HCT116 (cell line): ENCODE results near the gene KCNQ1OT1. TPM values are rescaled to one million over a fixed set of nuclear protein-coding genes. Genes with fewer than 3 reads are reported as not detected.

Source experiments
- ATAC-seq: fragments of 200-7000 bp; cut with Tn5 transposase; 2 replicates; pipeline ENCODE4 v1.9.1; 2020; ENCODE audit warnings: mild to moderate bottlenecking, moderate library complexity
- BruUV-seq: library from RNA; stranded (reverse); fragments of 400-500 nt; replicated peaks from 2 replicates; lab custom pipeline; 2021; lab: Mats Ljungman, UMichigan
- CTCF ChIA-PET: fragments of 300-600 bp; sonication (Branson Sonifier 250); formaldehyde crosslinking; loops from one replicate; lab custom pipeline; 2021; ENCODE audit warnings: antibody characterized with exemption; lab: Charles Lee
- POLR2A ChIA-PET: fragments of 300-600, 350-600 bp; sonication (Branson Sonifier 250); formaldehyde crosslinking; loops from one replicate; lab custom pipeline; 2021; ENCODE audit warnings: antibody characterized with exemption; lab: Charles Lee
- RAD21 ChIA-PET, 2 experiments: fragments of 300-600 bp; sonication (Branson Sonifier 250); formaldehyde crosslinking; loops; one replicate each; lab custom pipeline; 2023; ENCODE audit warnings: low total read pairs in 2 of 2; ENCODE audit not compliant: uncharacterized antibody in 2 of 2, unreplicated experiment in 2 of 2, low non-redundant PET in 1 of 2; lab: Charles Lee
- DNase-seq: peaks from one replicate; pipeline ENCODE4 v3.0.0-alpha.2; 2010; ENCODE audit warnings: low read depth, low spot score
- H2AFZ ChIP-seq: fragments of 200-600 bp; shearing (Covaris generic), sonication (generic); 2 replicates; pipeline ENCODE4 v1.6.1; 2017; ENCODE audit warnings: low read depth, mixed run types, mixed read lengths, antibody characterized with exemption, low read length; ENCODE audit not compliant: poor library complexity, severe bottlenecking
- H3K27ac ChIP-seq: 2 replicates; pipeline ENCODE4 v1.5.1; 2012; ENCODE audit warnings: low read depth, low read length
- H3K27me3 ChIP-seq: fragments of 200-600 bp; sonication (generic); 2 replicates; pipeline ENCODE4 v1.6.1; 2016; ENCODE audit warnings: mixed run types, low read length, mixed read lengths; ENCODE audit not compliant: insufficient read depth
- H3K36me3 ChIP-seq, 2 experiments: fragments of 200-500 bp in 1 of 2; fragments of 200-600 bp in 1 of 2; sonication (Bioruptor generic) in 1 of 2; sonication (generic) in 1 of 2; 2 replicates each; pipeline versions ENCODE4 v1.5.1 to v1.6.1; 2014 to 2016; ENCODE audit warnings: low read length in 2 of 2, inconsistent platforms in 1 of 2, mixed read lengths in 1 of 2, mixed run types in 1 of 2; ENCODE audit not compliant: insufficient read depth in 2 of 2, control insufficient read depth in 1 of 2
- H3K4me1 ChIP-seq, 2 experiments: fragments of 200-600 bp in 1 of 2; sonication (generic) in 1 of 2; 2 replicates each; pipeline versions ENCODE4 v1.5.1 to v1.6.1; 2012 to 2017; ENCODE audit warnings: low read length in 2 of 2, inconsistent platforms in 1 of 2, mild to moderate bottlenecking in 1 of 2, mixed read lengths in 1 of 2, mixed run types in 1 of 2, moderate library complexity in 1 of 2; ENCODE audit not compliant: insufficient read depth in 2 of 2, control insufficient read depth in 1 of 2
- H3K4me2 ChIP-seq: fragments of 200-600 bp; sonication (generic); 2 replicates; pipeline ENCODE4 v1.6.1; 2017; ENCODE audit warnings: mixed run types, low read length, mixed read lengths
- H3K4me3 ChIP-seq, 2 experiments: fragments of 200-600 bp in 1 of 2; sonication (generic) in 1 of 2; replicated peaks in 1 of 2; 2 replicates each; pipeline ENCODE4 v1.5.1; 2011 to 2016; ENCODE audit warnings: low read length in 2 of 2, control low read depth in 1 of 2, low read depth in 1 of 2, mild to moderate bottlenecking in 1 of 2, mixed read lengths in 1 of 2, mixed run types in 1 of 2
- H3K79me2 ChIP-seq: fragments of 200-600 bp; sonication (generic); 2 replicates; pipeline ENCODE4 v1.6.1; 2017; ENCODE audit warnings: mild to moderate bottlenecking, mixed run types, low read length, moderate library complexity, mixed read lengths; ENCODE audit not compliant: insufficient read depth
- H3K9ac ChIP-seq: fragments of 200-600 bp; sonication (generic); 2 replicates; pipeline ENCODE4 v1.6.1; 2016; ENCODE audit warnings: low read length, mixed read lengths
- H3K9me2 ChIP-seq: fragments of 200-600 bp; sonication (generic), shearing (Covaris generic); 2 replicates; pipeline ENCODE4 v1.6.1; 2017; ENCODE audit warnings: mixed run types, mild to moderate bottlenecking, moderate library complexity; ENCODE audit not compliant: insufficient read depth
- H3K9me3 ChIP-seq, 2 experiments: fragments of 200-500 bp in 1 of 2; fragments of 200-600 bp in 1 of 2; sonication (Bioruptor generic) in 1 of 2; sonication (generic) in 1 of 2; 2 replicates each; pipeline ENCODE4 v1.6.1; 2014 to 2017; ENCODE audit warnings: low read length in 2 of 2, mixed read lengths in 2 of 2, inconsistent platforms in 1 of 2, low read depth in 1 of 2, mild to moderate bottlenecking in 1 of 2, mixed run types in 1 of 2, moderate library complexity in 1 of 2; ENCODE audit not compliant: control insufficient read depth in 1 of 2, insufficient read depth in 1 of 2
- H4K20me1 ChIP-seq: fragments of 200-600 bp; sonication (generic), shearing (Covaris generic); 2 replicates; pipeline ENCODE4 v1.6.1; 2017; ENCODE audit warnings: mixed run types, mild to moderate bottlenecking, moderate library complexity; ENCODE audit not compliant: insufficient read depth
- CBX3 ChIP-seq: IDR thresholded peaks from 2 replicates; pipeline ENCODE4 v1.6.1; 2012; ENCODE audit warnings: low read depth
- EGR1 ChIP-seq: IDR thresholded peaks from 2 replicates; pipeline ENCODE4 v1.6.1; 2012; ENCODE audit warnings: low read depth
- ELF1 ChIP-seq: IDR thresholded peaks from 2 replicates; pipeline ENCODE4 v1.6.1; 2012; ENCODE audit warnings: low read depth, borderline replicate concordance
- EZH2 ChIP-seq: fragments of 200-600 bp; sonication (generic); IDR thresholded peaks from 2 replicates; pipeline ENCODE4 v1.6.1; 2017; ENCODE audit warnings: antibody characterized with exemption, mixed run types
- FOSL1 ChIP-seq: IDR thresholded peaks from 2 replicates; pipeline ENCODE4 v1.6.1; 2012; ENCODE audit warnings: low read depth
- JUND ChIP-seq: IDR thresholded peaks from 2 replicates; pipeline ENCODE4 v1.6.1; 2012
- RAD21 ChIP-seq: IDR thresholded peaks from 2 replicates; pipeline ENCODE4 v1.6.1; 2012; ENCODE audit warnings: low read depth, mild to moderate bottlenecking
- SP1 ChIP-seq: IDR thresholded peaks from 2 replicates; pipeline ENCODE4 v1.6.1; 2012; ENCODE audit warnings: low read depth
- SRF ChIP-seq: IDR thresholded peaks from 2 replicates; pipeline ENCODE4 v1.6.1; 2012; ENCODE audit warnings: low read depth
- TCF7L2 ChIP-seq: IDR thresholded peaks from 2 replicates; pipeline ENCODE4 v1.7.0; 2011; ENCODE audit warnings: borderline replicate concordance, inconsistent platforms; ENCODE audit not compliant: insufficient read depth, insufficient read length; ENCODE audit errors: extremely low read depth
- YY1 ChIP-seq: IDR thresholded peaks from 2 replicates; pipeline ENCODE4 v1.6.1; 2011; ENCODE audit warnings: low read length, low read depth, moderate library complexity, mild to moderate bottlenecking; ENCODE audit not compliant: insufficient replicate concordance; ENCODE audit errors: extremely low read depth
- ZFX ChIP-seq: fragments of 450-650 bp; IDR thresholded peaks from 2 replicates; pipeline ENCODE4 v1.6.1; 2017
- ZNF274 ChIP-seq: fragments of 200-500 bp; sonication (Bioruptor generic); IDR thresholded peaks from 2 replicates; pipeline ENCODE4 v1.6.1; 2014; ENCODE audit warnings: mild to moderate bottlenecking, low read depth, low read length, inconsistent platforms
- intact Hi-C: fragments of 100-400 bp; cut with micrococcal nuclease; formaldehyde crosslinking; loops from 2 replicates; pipeline ENCODE4 v1.10.0; 2022
- total RNA-seq: library from RNA; stranded (reverse); gene quantifications from one replicate; pipeline ENCODE4 v1.2.1, GENCODE V29; 2021; ENCODE audit not compliant: unreplicated experiment
- TF ChIP-seq, protein P1 (sequence below): IDR thresholded peaks from 2 replicates; pipeline ENCODE4 v1.6.1; 2012
- TF ChIP-seq, protein P2 (sequence below): IDR thresholded peaks from 2 replicates; pipeline ENCODE4 v1.6.1; 2011; ENCODE audit warnings: mild to moderate bottlenecking, low read length, moderate library complexity; ENCODE audit not compliant: insufficient replicate concordance; ENCODE audit errors: extremely low read depth
- TF ChIP-seq, protein P3 (sequence below), 3 experiments: fragments of 200-600 bp in 1 of 3; sonication (generic) in 1 of 3; IDR thresholded peaks in 2 of 3; conservative IDR thresholded peaks in 1 of 3; 2 replicates each; pipeline ENCODE4 v1.5.1; 2012 to 2017; ENCODE audit warnings: low read depth in 2 of 3, low read length in 2 of 3, antibody characterized with exemption in 1 of 3, borderline replicate concordance in 1 of 3, control low read depth in 1 of 3, mild to moderate bottlenecking in 1 of 3, mixed read lengths in 1 of 3, mixed run types in 1 of 3, moderate library complexity in 1 of 3; ENCODE audit not compliant: insufficient read depth in 1 of 3

Gene KCNQ1OT1
- total RNA-seq, 1 experiment from 2014 or later, result 1.1 TPM

DNA sequence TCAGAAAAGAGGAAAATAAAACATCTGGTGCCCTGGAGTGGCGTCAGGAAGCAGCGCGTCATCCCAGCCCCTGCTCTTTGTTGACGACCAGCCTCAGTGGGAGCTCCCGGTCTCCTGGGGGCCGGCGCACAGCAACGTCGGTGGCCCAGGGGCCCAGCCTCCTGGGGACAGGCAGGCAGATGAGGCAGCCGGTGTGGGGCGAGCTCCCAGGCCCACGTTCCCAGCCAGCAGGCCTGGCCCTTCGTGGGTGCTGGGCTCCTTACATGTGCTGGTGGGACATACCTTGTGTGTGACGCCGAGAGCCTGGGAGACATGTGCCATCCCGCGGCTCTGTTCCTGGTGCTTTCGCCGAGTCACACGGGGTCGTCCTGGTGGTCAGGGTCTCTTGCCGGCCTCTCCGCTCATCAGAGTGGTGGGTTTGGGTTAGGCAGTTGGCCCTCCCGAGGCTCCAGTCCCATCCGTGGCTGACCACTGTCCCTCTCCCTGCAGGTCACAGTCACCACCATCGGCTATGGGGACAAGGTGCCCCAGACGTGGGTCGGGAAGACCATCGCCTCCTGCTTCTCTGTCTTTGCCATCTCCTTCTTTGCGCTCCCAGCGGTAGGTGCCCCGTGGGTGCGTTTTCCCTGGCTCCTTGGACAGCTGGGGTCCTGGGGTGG lies 116.7 kb downstream of the KCNQ1OT1 start:
- Histone ChIP-seq H3K27ac (no peak overlapping the region), H3K79me2 (no peaks in the 10 kb centered on the region), H3K9ac (no peak overlapping the region), H4K20me1 (no peaks in the 10 kb centered on the region), H3K4me1 (0 out of 4 replicates have a peak, but pooled peaks cover 0 to 4% of the 10 kb centered on the region in 2 experiments), H3K9me3 (no peaks in the 10 kb centered on the region), H3K27me3 (no peaks in the 10 kb centered on the region), H3K4me2 (no peak overlapping the region), H3K36me3 (no peaks in the 10 kb centered on the region), H3K9me2 (no peaks in the 10 kb centered on the region), H2AFZ (no peak overlapping the region), H3K4me3 (no peak overlapping the region)
- ChIA-PET CTCF (no interaction called here), POLR2A (no interaction called here), RAD21 (no interaction called here)
- intact Hi-C loops, result no loop called here
- no peak for TF ChIP-seq FOSL1
- no peak for TF ChIP-seq ELF1
- DNase-seq (no peak), ATAC-seq (no peak)
- BruUV-seq, result no TSS peak

DNA sequence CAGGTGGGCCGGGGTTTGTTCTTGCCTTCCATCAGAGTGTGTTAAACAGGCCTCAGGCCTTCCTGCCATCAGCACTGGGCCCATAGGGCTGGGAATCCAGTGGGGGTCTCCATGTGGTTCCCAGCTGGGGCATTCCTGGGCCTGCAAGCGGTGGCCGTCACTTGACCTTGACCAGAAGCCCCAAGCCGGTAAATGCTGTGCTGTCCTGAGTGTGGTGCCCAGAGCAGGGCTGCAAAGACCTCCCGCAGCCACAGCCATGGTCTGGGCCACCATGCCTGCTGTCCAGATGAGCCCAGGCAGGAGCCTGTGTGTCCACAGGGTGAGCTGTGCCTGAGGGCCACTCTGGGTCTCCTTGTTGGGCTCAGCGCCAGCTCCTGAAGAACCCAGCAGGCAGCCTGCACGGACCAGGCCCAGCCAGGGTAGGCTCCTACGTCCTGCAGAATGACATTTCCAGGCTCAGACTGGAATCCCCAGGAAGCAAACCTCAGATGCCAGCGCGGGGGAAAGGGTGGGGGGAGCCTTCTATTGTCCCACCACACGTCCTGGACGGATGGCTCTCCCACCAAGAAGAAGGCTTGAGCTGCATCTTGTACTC lies 117.3 kb downstream of the KCNQ1OT1 start:
- H3K9me2 ChIP-seq, result no peaks in the 10 kb centered on the region
- ChIA-PET CTCF (no interaction called here), RAD21 (no interaction called here), POLR2A (no interaction called here)
- no peaks in the 10 kb centered on the region for H3K9me3 ChIP-seq
- H3K79me2 ChIP-seq, result no peaks in the 10 kb centered on the region
- no peak overlapping the region for H3K27ac ChIP-seq
- no peak overlapping the region for H3K4me3 ChIP-seq
- DNase-seq (no peak), ATAC-seq (no peak)
- H3K36me3 ChIP-seq, result no peaks in the 10 kb centered on the region
- intact Hi-C loops, result no loop called here
- no peak overlapping the region for H3K4me2 ChIP-seq
- H3K27me3 ChIP-seq, result no peaks in the 10 kb centered on the region
- H2AFZ ChIP-seq, result no peak overlapping the region
- H4K20me1 ChIP-seq, result no peaks in the 10 kb centered on the region
- H3K9ac ChIP-seq, result no peak overlapping the region
- H3K4me1 ChIP-seq, result 0 out of 4 replicates have a peak, but pooled peaks cover 0 to 4% of the 10 kb centered on the region in 2 experiments
- BruUV-seq, result no TSS peak
- TF ChIP-seq YY1, result no peak
- TF ChIP-seq ZFX, result no peak
- TF ChIP-seq ZNF274, result no peak
- TF ChIP-seq, protein P1, sequence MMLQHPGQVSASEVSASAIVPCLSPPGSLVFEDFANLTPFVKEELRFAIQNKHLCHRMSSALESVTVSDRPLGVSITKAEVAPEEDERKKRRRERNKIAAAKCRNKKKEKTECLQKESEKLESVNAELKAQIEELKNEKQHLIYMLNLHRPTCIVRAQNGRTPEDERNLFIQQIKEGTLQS, result no peak
- TF ChIP-seq TCF7L2, result no peak
- no peak for TF ChIP-seq ELF1
- no peak for TF ChIP-seq EGR1
- TF ChIP-seq SP1, result no peak
- no peak for TF ChIP-seq RAD21
- no peak for TF ChIP-seq EZH2
- TF ChIP-seq, protein P2, sequence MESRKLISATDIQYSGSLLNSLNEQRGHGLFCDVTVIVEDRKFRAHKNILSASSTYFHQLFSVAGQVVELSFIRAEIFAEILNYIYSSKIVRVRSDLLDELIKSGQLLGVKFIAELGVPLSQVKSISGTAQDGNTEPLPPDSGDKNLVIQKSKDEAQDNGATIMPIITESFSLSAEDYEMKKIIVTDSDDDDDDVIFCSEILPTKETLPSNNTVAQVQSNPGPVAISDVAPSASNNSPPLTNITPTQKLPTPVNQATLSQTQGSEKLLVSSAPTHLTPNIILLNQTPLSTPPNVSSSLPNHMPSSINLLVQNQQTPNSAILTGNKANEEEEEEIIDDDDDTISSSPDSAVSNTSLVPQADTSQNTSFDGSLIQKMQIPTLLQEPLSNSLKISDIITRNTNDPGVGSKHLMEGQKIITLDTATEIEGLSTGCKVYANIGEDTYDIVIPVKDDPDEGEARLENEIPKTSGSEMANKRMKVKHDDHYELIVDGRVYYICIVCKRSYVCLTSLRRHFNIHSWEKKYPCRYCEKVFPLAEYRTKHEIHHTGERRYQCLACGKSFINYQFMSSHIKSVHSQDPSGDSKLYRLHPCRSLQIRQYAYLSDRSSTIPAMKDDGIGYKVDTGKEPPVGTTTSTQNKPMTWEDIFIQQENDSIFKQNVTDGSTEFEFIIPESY, result no peak
- TF ChIP-seq, protein P3, sequence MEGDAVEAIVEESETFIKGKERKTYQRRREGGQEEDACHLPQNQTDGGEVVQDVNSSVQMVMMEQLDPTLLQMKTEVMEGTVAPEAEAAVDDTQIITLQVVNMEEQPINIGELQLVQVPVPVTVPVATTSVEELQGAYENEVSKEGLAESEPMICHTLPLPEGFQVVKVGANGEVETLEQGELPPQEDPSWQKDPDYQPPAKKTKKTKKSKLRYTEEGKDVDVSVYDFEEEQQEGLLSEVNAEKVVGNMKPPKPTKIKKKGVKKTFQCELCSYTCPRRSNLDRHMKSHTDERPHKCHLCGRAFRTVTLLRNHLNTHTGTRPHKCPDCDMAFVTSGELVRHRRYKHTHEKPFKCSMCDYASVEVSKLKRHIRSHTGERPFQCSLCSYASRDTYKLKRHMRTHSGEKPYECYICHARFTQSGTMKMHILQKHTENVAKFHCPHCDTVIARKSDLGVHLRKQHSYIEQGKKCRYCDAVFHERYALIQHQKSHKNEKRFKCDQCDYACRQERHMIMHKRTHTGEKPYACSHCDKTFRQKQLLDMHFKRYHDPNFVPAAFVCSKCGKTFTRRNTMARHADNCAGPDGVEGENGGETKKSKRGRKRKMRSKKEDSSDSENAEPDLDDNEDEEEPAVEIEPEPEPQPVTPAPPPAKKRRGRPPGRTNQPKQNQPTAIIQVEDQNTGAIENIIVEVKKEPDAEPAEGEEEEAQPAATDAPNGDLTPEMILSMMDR (IDR thresholded peaks at IDR 0.05 in 2 of 3, conservative IDR thresholded peaks at IDR 0.05 in 1 of 3; ENCODE audit: borderline replicate concordance in 1 of 3, insufficient read depth in 1 of 3, low read depth in 2 of 3, low read length in 2 of 3), result no peak
- TF ChIP-seq JUND, result no peak
- no peak for TF ChIP-seq CBX3
- no peak for TF ChIP-seq SRF
